ENCODE data around the gene THBS3.
"Not testable (repeated sequence)": the region's sequence is repeated elsewhere in the genome, so short reads cannot be mapped to it uniquely, and the experiment has no call there.

Gene THBS3

GRCh38 chr1:155172732-155173477 is 34.8 kb downstream of the THBS3 start, which contains the start of gene KRTCAP2:
Gene KRTCAP2 (minus strand): TSS chr1:155173304. CDS start chr1:155173224, 80 bp downstream.
- DNase-seq: peak; percentile 94

GRCh38 chr1:155171836-155172731 is 35.6 kb downstream of the THBS3 start:
- no peak for DNase-seq

GRCh38 chr1:155170806-155171205 is 36.9 kb downstream of the THBS3 start:
- no peak for DNase-seq

- no peak for DNase-seq
These were observed 37.5 kb downstream of the THBS3 start for GRCh38 chr1:155170101-155170785.

GRCh38 chr1:155169541-155169940 is 38.2 kb downstream of the THBS3 start:
- no peak for DNase-seq

GRCh38 chr1:155168456-155169210 is 39.1 kb downstream of the THBS3 start:
- DNase-seq: no peak

- DNase-seq: not testable (repeated sequence)
These were observed 39.6 kb downstream of the THBS3 start for GRCh38 chr1:155168105-155168445.

GRCh38 chr1:155167166-155168104 is 40.3 kb downstream of the THBS3 start:
- DNase-seq: peak; percentile 97

- DNase-seq: peak; percentile 79
These were observed 41.1 kb downstream of the THBS3 start for GRCh38 chr1:155166471-155167165.

GRCh38 chr1:155166051-155166470 is 41.6 kb downstream of the THBS3 start:
- DNase-seq: no peak

- not testable (repeated sequence) for DNase-seq
These were observed 43.1 kb downstream of the THBS3 start for GRCh38 chr1:155164625-155165024.

GRCh38 chr1:155163785-155164184 is 43.9 kb downstream of the THBS3 start:
- DNase-seq: not testable (repeated sequence)

- DNase-seq: not testable (repeated sequence)
These were observed 45.1 kb downstream of the THBS3 start for GRCh38 chr1:155162631-155163030.

GRCh38 chr1:155160128-155160527 is 47.6 kb downstream of the THBS3 start:
- no peak for DNase-seq

- DNase-seq: no peak
These were observed 48.7 kb downstream of the THBS3 start for GRCh38 chr1:155158991-155159390.

GRCh38 chr1:155155996-155156643 is 51.6 kb downstream of the THBS3 start:
- DNase-seq: not testable (repeated sequence)

All from COR-L47 (cell line).